HepG2 (cell line): ENCODE results near the gene IL3RA. TPM values are rescaled to one million over a fixed set of nuclear protein-coding genes. Genes with fewer than 3 reads are reported as not detected.
A peak's percentile ranks its signal among the peaks of the same experiment; 100 is the strongest.

Experiments used
- DR1 ChIP-seq: sonication (generic); formaldehyde crosslinking; IDR thresholded peaks from 2 replicates; pipeline ENCODE4 v1.8.0; 2021; ENCODE audit warnings: mild to moderate bottlenecking, missing genetic modification reagents, inconsistent platforms
- GATA4 ChIP-seq: sonication (generic); IDR thresholded peaks from 2 replicates; pipeline ENCODE4 v1.6.1; 2016; ENCODE audit warnings: antibody characterized with exemption, low read depth, borderline replicate concordance
- HMG20A ChIP-seq: IDR thresholded peaks from 2 replicates; pipeline ENCODE4 v1.6.1; 2016; ENCODE audit warnings: borderline replicate concordance
- MAFG ChIP-seq: sonication (generic); formaldehyde crosslinking; IDR thresholded peaks from 2 replicates; pipeline ENCODE4 v1.5.1; 2020; ENCODE audit warnings: mild to moderate bottlenecking, missing genetic modification reagents
- MTA1 ChIP-seq: sonication (generic); formaldehyde crosslinking; IDR thresholded peaks from 2 replicates; pipeline ENCODE4 v1.4.0; 2020; ENCODE audit warnings: missing genetic modification reagents, mild to moderate bottlenecking, borderline replicate concordance
- NCOA1 ChIP-seq: sonication (generic); formaldehyde crosslinking; IDR thresholded peaks from 2 replicates; pipeline ENCODE4 v1.9.0; 2021; ENCODE audit warnings: missing genetic modification reagents
- NFIC ChIP-seq: IDR thresholded peaks from 2 replicates; pipeline ENCODE4 v1.6.1; 2012; ENCODE audit warnings: mild to moderate bottlenecking, low read length, inconsistent platforms
- SAFB2 ChIP-seq: sonication (generic); formaldehyde crosslinking; IDR thresholded peaks from 2 replicates; pipeline ENCODE4 v1.5.1; 2020; ENCODE audit warnings: missing genetic modification reagents, low read depth, mild to moderate bottlenecking, borderline replicate concordance
- ZBTB7B ChIP-seq: sonication (generic); formaldehyde crosslinking; IDR thresholded peaks from 2 replicates; pipeline ENCODE4 v1.4.0; 2020; ENCODE audit warnings: missing genetic modification reagents
- ZFAT ChIP-seq: sonication (generic); formaldehyde crosslinking; conservative IDR thresholded peaks from 2 replicates; pipeline ENCODE4 v1.8.1; 2023; ENCODE audit warnings: missing genetic modification reagents, inconsistent platforms
- polyA plus RNA-seq, 8 experiments: library from polyadenylated mRNA; depleted of rRNA in 3 of 8; stranded (reverse) in 7 of 8; unstranded in 1 of 8; fragments of >200 nt; fragmentation: Illumina TruSeq in 4 of 8; extraction: Trizol in 4 of 8; gene quantifications; 2 replicates each; pipeline versions ENCODE4 v1.2.1 to v1.2.3, GENCODE V29; 2011 to 2016; ENCODE audit warnings: low read depth in 4 of 8, missing spikeins in 1 of 8, mixed read lengths in 1 of 8; ENCODE audit not compliant: insufficient read depth in 1 of 8
- total RNA-seq, 5 experiments: library from RNA; depleted of rRNA; stranded (reverse); fragments of >200 nt; fragmentation: Illumina TruSeq; extraction: Trizol; gene quantifications; 2 replicates each; pipeline ENCODE4 v1.2.3, GENCODE V29; 2016; ENCODE audit warnings: low read depth in 1 of 5
- TF ChIP-seq, protein P1 (sequence below): sonication (generic); formaldehyde crosslinking; IDR thresholded peaks from 2 replicates; pipeline ENCODE4 v1.4.0; 2020; ENCODE audit warnings: missing genetic modification reagents, mild to moderate bottlenecking, borderline replicate concordance
- TF ChIP-seq, protein P2 (sequence below): sonication (generic); formaldehyde crosslinking; IDR thresholded peaks from 2 replicates; pipeline ENCODE4 v1.9.0; 2021; ENCODE audit warnings: missing genetic modification reagents, mild to moderate bottlenecking, borderline replicate concordance
- TF ChIP-seq, protein P3 (sequence below): sonication (generic); formaldehyde crosslinking; IDR thresholded peaks from 2 replicates; pipeline ENCODE4 v1.4.0; 2020; ENCODE audit warnings: missing genetic modification reagents, borderline replicate concordance
- TF ChIP-seq, protein P4 (sequence below): sonication (generic); formaldehyde crosslinking; conservative IDR thresholded peaks from 2 replicates; pipeline ENCODE4 v1.8.0; 2022; ENCODE audit warnings: mild to moderate bottlenecking, moderate library complexity, missing genetic modification reagents
- TF ChIP-seq, protein P5 (sequence below): sonication (generic); formaldehyde crosslinking; IDR thresholded peaks from 2 replicates; pipeline ENCODE4 v1.8.0; 2022; ENCODE audit warnings: mild to moderate bottlenecking, missing genetic modification reagents, borderline replicate concordance
- TF ChIP-seq, protein P6 (sequence below): sonication (generic); formaldehyde crosslinking; IDR thresholded peaks from 2 replicates; pipeline ENCODE4 v1.4.0; 2020; ENCODE audit warnings: missing genetic modification reagents

Gene IL3RA
- total and polyA plus RNA-seq, 2 of the 13 experiments (the other 11 are each of a cell fraction or from before 2014, with no cell fraction given), result not detected

DNA sequence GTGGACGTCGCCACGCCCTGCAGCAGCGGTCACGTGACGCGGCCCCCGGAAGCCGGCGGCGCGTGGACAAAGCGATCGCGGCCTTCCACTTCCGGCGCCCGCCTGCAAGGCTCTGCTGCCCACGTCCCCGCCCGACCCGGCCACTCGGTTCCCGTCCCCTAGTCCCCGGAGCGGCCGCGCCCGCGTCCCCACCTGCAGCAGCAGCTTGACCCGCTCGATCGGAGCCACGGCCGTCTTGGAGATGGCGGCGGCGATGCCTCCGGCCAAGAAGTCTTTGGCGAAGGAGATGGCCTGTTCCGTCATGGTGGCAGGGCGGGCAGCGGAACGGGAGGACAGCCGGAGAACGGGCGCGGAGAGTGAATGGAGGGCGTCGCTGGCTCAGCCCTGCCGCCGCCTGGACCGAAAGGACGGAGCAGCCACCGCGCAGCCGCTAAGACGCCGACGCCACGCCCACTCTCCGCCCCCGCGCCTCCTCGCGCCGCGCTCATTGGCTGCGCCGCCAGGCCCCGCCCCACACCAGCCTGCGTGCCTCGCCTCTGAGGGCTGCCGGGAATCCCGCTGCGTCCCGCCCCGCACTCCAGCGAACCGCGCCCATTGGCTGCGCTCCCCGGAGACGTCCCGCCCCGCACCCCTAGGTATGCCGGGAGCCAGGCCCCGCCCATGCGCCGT is 55.3 kb downstream of the IL3RA start, which contains the start of gene SLC25A6 (continued):
- TF ChIP-seq, protein P1, sequence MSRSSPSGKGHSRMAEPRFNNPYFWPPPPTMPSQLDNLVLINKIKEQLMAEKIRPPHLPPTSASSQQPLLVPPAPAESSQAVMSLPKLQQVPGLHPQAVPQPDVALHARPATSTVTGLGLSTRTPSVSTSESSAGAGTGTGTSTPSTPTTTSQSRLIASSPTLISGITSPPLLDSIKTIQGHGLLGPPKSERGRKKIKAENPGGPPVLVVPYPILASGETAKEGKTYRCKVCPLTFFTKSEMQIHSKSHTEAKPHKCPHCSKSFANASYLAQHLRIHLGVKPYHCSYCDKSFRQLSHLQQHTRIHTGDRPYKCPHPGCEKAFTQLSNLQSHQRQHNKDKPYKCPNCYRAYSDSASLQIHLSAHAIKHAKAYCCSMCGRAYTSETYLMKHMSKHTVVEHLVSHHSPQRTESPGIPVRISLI (CRISPR knock-in tag), result no peak
- TF ChIP-seq HMG20A (CRISPR knock-in tag) (no peak), DR1 (peak; percentile 80), MTA1 (CRISPR knock-in tag) (no peak; the same call in 1 of the 2 replicates), GATA4 (no peak), NCOA1 (no peak), ZFAT (CRISPR knock-in tag) (peak; percentile 56; the same call in 1 of the 2 replicates), NFIC (no peak), ZBTB7B (CRISPR knock-in tag) (no peak), MAFG (no peak; the same call in 1 of the 2 replicates), SAFB2 (CRISPR knock-in tag) (peak; percentile 89)
- TF ChIP-seq, protein P2, sequence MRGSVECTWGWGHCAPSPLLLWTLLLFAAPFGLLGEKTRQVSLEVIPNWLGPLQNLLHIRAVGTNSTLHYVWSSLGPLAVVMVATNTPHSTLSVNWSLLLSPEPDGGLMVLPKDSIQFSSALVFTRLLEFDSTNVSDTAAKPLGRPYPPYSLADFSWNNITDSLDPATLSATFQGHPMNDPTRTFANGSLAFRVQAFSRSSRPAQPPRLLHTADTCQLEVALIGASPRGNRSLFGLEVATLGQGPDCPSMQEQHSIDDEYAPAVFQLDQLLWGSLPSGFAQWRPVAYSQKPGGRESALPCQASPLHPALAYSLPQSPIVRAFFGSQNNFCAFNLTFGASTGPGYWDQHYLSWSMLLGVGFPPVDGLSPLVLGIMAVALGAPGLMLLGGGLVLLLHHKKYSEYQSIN (CRISPR knock-in tag), result no peak
- TF ChIP-seq, protein P3, sequence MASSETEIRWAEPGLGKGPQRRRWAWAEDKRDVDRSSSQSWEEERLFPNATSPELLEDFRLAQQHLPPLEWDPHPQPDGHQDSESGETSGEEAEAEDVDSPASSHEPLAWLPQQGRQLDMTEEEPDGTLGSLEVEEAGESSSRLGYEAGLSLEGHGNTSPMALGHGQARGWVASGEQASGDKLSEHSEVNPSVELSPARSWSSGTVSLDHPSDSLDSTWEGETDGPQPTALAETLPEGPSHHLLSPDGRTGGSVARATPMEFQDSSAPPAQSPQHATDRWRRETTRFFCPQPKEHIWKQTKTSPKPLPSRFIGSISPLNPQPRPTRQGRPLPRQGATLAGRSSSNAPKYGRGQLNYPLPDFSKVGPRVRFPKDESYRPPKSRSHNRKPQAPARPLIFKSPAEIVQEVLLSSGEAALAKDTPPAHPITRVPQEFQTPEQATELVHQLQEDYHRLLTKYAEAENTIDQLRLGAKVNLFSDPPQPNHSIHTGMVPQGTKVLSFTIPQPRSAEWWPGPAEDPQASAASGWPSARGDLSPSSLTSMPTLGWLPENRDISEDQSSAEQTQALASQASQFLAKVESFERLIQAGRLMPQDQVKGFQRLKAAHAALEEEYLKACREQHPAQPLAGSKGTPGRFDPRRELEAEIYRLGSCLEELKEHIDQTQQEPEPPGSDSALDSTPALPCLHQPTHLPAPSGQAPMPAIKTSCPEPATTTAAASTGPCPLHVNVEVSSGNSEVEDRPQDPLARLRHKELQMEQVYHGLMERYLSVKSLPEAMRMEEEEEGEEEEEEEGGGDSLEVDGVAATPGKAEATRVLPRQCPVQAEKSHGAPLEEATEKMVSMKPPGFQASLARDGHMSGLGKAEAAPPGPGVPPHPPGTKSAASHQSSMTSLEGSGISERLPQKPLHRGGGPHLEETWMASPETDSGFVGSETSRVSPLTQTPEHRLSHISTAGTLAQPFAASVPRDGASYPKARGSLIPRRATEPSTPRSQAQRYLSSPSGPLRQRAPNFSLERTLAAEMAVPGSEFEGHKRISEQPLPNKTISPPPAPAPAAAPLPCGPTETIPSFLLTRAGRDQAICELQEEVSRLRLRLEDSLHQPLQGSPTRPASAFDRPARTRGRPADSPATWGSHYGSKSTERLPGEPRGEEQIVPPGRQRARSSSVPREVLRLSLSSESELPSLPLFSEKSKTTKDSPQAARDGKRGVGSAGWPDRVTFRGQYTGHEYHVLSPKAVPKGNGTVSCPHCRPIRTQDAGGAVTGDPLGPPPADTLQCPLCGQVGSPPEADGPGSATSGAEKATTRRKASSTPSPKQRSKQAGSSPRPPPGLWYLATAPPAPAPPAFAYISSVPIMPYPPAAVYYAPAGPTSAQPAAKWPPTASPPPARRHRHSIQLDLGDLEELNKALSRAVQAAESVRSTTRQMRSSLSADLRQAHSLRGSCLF, result no peak; the same call in 1 of the 2 replicates
- TF ChIP-seq, protein P4, sequence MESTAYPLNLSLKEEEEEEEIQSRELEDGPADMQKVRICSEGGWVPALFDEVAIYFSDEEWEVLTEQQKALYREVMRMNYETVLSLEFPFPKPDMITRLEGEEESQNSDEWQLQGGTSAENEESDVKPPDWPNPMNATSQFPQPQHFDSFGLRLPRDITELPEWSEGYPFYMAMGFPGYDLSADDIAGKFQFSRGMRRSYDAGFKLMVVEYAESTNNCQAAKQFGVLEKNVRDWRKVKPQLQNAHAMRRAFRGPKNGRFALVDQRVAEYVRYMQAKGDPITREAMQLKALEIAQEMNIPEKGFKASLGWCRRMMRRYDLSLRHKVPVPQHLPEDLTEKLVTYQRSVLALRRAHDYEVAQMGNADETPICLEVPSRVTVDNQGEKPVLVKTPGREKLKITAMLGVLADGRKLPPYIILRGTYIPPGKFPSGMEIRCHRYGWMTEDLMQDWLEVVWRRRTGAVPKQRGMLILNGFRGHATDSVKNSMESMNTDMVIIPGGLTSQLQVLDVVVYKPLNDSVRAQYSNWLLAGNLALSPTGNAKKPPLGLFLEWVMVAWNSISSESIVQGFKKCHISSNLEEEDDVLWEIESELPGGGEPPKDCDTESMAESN (CRISPR knock-in tag), result peak; percentile 34
- TF ChIP-seq, protein P5, sequence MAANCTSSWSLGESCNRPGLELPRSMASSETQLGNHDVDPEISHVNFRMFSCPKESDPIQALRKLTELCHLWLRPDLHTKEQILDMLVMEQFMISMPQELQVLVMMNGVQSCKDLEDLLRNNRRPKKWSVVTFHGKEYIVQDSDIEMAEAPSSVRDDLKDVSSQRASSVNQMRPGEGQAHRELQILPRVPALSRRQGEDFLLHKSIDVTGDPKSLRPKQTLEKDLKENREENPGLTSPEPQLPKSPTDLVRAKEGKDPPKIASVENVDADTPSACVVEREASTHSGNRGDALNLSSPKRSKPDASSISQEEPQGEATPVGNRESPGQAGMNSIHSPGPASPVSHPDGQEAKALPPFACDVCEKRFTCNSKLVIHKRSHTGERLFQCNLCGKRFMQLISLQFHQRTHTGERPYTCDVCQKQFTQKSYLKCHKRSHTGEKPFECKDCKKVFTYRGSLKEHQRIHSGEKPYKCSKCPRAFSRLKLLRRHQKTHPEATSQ (CRISPR knock-in tag), result no peak; the same call in 1 of the 2 replicates
- TF ChIP-seq, protein P6, sequence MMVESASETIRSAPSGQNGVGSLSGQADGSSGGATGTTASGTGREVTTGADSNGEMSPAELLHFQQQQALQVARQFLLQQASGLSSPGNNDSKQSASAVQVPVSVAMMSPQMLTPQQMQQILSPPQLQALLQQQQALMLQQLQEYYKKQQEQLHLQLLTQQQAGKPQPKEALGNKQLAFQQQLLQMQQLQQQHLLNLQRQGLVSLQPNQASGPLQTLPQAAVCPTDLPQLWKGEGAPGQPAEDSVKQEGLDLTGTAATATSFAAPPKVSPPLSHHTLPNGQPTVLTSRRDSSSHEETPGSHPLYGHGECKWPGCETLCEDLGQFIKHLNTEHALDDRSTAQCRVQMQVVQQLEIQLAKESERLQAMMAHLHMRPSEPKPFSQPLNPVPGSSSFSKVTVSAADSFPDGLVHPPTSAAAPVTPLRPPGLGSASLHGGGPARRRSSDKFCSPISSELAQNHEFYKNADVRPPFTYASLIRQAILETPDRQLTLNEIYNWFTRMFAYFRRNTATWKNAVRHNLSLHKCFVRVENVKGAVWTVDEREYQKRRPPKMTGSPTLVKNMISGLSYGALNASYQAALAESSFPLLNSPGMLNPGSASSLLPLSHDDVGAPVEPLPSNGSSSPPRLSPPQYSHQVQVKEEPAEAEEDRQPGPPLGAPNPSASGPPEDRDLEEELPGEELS (CRISPR knock-in tag), result no peak; the same call in 1 of the 2 replicates
